Measurements from ENCODE around the gene NRN1L. TPM values are rescaled to one million over a fixed set of nuclear protein-coding genes. Genes with fewer than 3 reads are reported as not detected.

The NRN1L gene
- total RNA-seq, 2 experiments from 2014 or later: 0.45 to 0.99 TPM

DNA sequence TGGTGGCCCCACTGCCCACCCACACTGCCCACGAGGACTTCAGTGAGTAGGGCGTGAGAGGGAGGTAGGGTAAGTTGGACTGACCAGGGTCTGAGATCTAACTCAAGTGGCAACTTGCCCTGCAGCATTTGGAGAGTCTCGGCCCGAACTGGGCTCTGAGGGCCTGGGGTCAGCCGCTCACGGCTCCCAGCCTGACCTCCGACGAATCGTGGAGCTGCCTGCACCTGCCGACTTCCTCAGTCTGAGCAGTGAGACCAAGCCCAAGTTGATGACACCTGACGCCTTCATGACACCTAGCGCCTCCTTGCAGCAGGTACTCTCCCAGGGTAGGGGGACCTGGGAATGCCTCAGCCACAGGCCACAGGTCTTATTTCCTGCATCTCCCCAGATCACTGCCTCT is 5.2 kb upstream of the NRN1L start:
- Mint-ChIP-seq H3K9me3 (ENCODE audit: low read depth) (no peaks in the 10 kb centered on the region), H3K4me3 (no peak overlapping the region), H3K27ac (no peak overlapping the region), H3K27me3 (no peaks in the 10 kb centered on the region), H3K4me1 (peaks cover 17% of the 10 kb centered on the region), H3K36me3 (peaks cover 45% of the 10 kb centered on the region)
- no peak for ATAC-seq
- CTCF ChIA-PET: interaction anchor here (1.1 to 1.5 kb wide), 3 partner anchors 9 to 63 kb away, joined by 3 to 6 read pairs (median 4); no protein-coding TSS in a partner anchor
- DNase-seq: no peak

DNA sequence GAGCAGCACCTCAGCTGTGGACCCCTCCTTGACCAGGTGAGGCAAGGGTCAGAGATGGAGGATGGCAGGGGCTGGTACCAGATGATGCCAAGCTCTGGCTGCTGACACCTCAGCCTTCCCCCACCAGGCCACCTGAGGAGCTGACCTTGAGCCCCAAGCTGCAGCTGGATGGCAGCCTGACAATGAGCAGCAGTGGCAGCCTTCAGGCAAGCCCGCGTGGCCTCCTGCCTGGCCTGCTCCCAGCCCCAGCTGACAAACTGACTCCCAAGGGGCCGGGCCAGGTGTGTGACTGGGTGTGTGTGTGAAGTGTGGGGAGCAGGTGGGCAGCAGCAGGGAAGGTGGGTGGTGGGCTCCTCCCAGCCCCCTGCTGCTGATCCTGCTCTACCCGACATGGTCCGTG is 4.7 kb upstream of the NRN1L start:
- Mint-ChIP-seq H3K36me3 (peaks cover 46% of the 10 kb centered on the region), H3K4me3 (no peak overlapping the region), H3K27ac (no peak overlapping the region), H3K27me3 (no peaks in the 10 kb centered on the region), H3K9me3 (ENCODE audit: low read depth) (no peaks in the 10 kb centered on the region), H3K4me1 (peaks cover 12% of the 10 kb centered on the region)
- no peak for ATAC-seq
- DNase-seq: no peak
- CTCF ChIA-PET: interaction anchor here (1.1 to 1.2 kb wide), 2 partner anchors 9 to 63 kb away, joined by 3 to 4 read pairs; no protein-coding TSS in a partner anchor

DNA sequence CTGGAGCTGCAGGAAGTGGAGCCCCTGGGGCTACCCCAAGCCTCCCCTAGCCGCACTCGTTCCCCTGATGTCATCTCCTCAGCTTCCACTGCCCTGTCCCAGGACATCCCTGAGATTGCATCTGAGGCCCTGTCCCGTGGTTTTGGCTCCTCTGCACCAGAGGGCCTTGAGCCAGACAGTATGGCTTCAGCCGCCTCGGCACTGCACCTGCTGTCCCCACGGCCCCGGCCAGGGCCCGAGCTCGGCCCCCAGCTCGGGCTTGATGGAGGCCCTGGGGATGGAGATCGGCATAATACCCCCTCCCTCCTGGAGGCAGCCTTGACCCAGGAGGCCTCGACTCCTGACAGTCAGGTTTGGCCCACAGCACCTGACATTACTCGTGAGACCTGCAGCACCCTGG is 4.1 kb upstream of the NRN1L start:
- Mint-ChIP-seq H3K36me3 (peaks cover 46% of the 10 kb centered on the region), H3K9me3 (ENCODE audit: low read depth) (no peaks in the 10 kb centered on the region), H3K27me3 (no peaks in the 10 kb centered on the region), H3K4me1 (peaks cover 6% of the 10 kb centered on the region), H3K4me3 (no peak overlapping the region), H3K27ac (no peak overlapping the region)
- CTCF ChIA-PET: interaction anchor here (1.1 to 3.9 kb wide), 2 partner anchors 47 to 208 kb away, joined by 3 to 38 read pairs; no protein-coding TSS in a partner anchor
- ATAC-seq: no peak
- DNase-seq: no peak

DNA sequence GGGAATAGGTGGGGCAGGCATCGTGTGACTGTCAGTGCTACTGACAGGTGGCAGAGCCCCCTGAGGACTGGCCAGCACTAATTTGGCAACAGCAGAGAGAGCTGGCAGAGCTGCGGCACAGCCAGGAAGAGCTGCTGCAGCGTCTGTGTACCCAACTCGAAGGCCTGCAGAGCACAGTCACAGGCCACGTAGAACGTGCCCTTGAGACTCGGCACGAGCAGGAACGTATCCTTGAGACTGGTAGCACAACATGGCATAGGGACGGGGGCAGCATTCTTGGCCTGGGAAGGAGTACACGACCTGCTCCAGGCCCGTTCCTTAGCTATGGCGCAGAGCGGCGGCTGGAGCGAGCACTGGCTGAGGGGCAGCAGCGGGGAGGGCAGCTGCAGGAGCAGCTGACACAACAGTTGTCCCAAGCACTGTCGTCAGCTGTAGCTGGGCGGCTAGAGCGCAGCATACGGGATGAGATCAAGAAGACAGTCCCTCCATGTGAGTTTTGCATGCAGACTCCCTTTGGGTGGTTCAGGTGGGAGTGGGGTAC is 3.0 kb upstream of the NRN1L start:
- peaks cover 40% of the 10 kb centered on the region for H3K36me3 Mint-ChIP-seq
- ATAC-seq (no peak), DNase-seq (no peak)
- no peak overlapping the region for H3K4me3 Mint-ChIP-seq
- H3K4me1 Mint-ChIP-seq: no peaks in the 10 kb centered on the region
- CTCF ChIA-PET: interaction anchor here (0.7 to 3.9 kb wide), 11 partner anchors 8 to 209 kb away, joined by 3 to 38 read pairs (median 7); partner anchors contain the start of gene EDC4
- no peaks in the 10 kb centered on the region for H3K9me3 Mint-ChIP-seq (ENCODE audit: low read depth)
- H3K27me3 Mint-ChIP-seq: no peaks in the 10 kb centered on the region
- no peak overlapping the region for H3K27ac Mint-ChIP-seq

DNA sequence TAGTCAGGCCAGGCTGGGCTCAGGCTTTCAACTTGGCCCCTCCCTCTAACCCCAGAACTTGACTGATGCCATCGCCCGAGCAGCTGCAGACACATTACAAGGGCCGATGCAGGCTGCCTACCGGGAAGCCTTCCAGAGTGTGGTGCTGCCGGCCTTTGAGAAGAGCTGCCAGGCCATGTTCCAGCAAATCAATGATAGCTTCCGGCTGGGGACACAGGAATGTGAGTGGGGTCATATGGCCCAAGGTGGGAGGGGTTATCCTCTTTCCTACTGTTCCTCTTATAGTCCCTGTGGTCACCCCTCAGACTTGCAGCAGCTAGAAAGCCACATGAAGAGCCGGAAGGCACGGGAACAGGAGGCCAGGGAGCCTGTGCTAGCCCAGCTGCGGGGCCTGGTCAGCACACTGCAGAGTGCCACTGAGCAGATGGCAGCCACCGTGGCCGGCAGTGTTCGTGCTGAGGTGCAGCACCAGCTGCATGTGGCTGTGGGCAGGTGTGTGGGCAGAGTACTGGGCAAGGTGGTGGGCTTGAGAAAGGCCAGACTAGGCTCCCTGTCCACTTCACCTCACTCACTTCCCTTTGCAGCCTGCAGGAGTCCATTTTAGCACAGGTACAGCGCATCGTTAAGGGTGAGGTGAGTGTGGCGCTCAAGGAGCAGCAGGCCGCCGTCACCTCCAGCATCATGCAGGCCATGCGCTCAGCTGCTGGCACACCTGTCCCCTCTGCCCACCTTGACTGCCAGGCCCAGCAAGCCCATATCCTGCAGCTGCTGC is 2.1 kb upstream of the NRN1L start:
- H3K9me3 Mint-ChIP-seq (ENCODE audit: low read depth): no peaks in the 10 kb centered on the region
- ATAC-seq (no peak), DNase-seq (no peak)
- no peaks in the 10 kb centered on the region for H3K4me1 Mint-ChIP-seq
- peaks cover 32% of the 10 kb centered on the region for H3K36me3 Mint-ChIP-seq
- no peak overlapping the region for H3K4me3 Mint-ChIP-seq
- no peaks in the 10 kb centered on the region for H3K27me3 Mint-ChIP-seq
- CTCF ChIA-PET: interaction anchor here (1.1 to 3.9 kb wide), 19 partner anchors 8 to 210 kb away, joined by 3 to 38 read pairs (median 10); partner anchors contain the start of genes EDC4, PSKH1 and PSMB10
- no peak overlapping the region for H3K27ac Mint-ChIP-seq

DNA sequence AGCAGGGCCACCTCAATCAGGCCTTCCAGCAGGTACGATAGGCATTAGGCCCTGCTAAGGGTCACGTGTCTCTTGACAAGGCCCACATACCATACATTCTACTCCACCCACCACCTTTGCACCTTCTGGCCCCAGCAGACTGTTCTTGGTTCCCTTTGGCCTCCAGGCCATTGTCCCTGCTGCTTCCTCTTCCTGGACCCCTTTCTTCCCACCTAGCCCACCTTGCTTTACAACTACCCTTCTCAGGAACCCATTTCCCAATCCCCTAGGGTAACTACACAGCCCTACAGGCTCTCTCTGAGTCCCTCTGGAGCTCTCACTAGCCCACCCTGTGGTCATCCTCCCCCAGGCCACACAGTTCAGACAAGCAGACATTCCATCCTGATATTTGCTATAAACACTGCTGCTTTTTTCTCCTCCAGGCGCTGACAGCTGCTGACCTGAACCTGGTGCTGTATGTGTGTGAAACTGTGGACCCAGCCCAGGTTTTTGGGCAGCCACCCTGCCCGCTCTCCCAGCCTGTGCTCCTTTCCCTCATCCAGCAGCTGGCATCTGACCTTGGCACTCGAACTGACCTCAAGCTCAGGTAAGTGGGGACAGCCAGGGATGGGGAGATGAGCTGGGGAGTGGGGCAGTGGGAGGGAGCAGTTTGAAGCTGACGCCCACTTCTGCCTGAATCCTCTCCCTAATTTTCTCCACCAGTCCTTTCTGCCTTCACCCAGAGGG is 1.4 kb upstream of the NRN1L start:
- Mint-ChIP-seq H3K9me3 (ENCODE audit: low read depth) (no peaks in the 10 kb centered on the region), H3K4me1 (no peaks in the 10 kb centered on the region), H3K36me3 (peaks cover 28% of the 10 kb centered on the region), H3K27me3 (no peaks in the 10 kb centered on the region), H3K27ac (peak overlapping the region; percentile 46), H3K4me3 (no peak overlapping the region)
- peak; percentile 8 for ATAC-seq
- CTCF ChIA-PET: interaction anchor here (0.9 to 3.9 kb wide), 39 partner anchors 9 to 211 kb away, joined by 3 to 38 read pairs (median 6); partner anchors contain the start of genes CTRL, EDC4, NFATC3 and NUTF2
- DNase-seq: no peak

DNA sequence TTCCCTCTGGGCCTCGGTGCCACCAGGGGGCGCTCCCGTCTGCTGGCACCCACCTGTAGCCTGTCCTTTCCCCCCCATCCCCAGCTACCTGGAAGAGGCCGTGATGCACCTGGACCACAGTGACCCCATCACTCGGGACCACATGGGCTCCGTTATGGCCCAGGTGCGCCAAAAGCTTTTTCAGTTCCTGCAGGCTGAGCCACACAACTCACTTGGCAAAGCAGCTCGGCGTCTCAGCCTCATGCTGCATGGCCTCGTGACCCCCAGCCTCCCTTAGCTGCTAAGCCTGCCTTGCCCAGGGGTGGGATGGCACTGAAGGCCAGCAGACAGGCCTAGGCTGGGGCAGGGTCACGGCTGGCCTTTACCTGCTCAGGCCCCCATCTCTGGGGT is 818 bp upstream of the NRN1L start:
- peak; percentile 84 for ATAC-seq
- Mint-ChIP-seq H3K4me1 (no peaks in the 10 kb centered on the region), H3K9me3 (ENCODE audit: low read depth) (no peaks in the 10 kb centered on the region), H3K27ac (peak overlapping the region; percentile 46), H3K27me3 (no peaks in the 10 kb centered on the region), H3K4me3 (no peak overlapping the region), H3K36me3 (peaks cover 24% of the 10 kb centered on the region)
- peak; percentile 73 for DNase-seq
- CTCF ChIA-PET: interaction anchor here (0.8 to 3.9 kb wide), 39 partner anchors 9 to 211 kb away, joined by 3 to 38 read pairs (median 5); partner anchors contain the start of genes CTRL, EDC4, NFATC3 and NUTF2

DNA sequence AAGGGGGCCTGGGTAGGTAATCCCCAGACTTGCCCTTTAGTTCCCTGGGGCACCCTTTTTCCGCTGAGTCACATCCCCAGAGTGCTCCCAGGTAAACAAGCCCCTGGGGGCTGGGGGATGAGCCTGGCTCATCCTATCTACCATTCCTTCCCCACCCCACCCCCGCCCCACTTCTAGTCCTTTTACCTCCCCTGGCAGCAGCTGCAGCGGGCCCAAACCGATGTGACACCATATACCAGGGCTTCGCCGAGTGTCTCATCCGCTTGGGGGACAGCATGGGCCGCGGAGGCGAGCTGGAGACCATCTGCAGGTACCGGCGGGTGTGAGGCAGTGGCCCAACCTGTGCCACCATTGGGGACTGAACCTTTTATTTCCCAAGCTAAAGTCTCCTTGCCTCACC is 860 bp downstream of the NRN1L start:
- CTCF ChIA-PET: interaction anchor here (0.6 to 1.5 kb wide), 9 partner anchors 22 to 392 kb away, joined by 3 to 5 read pairs (median 3); partner anchors contain the start of gene PSMB10
- peaks cover 13% of the 10 kb centered on the region for H3K36me3 Mint-ChIP-seq
- ATAC-seq (no peak), DNase-seq (no peak)
- no peaks in the 10 kb centered on the region for H3K4me1 Mint-ChIP-seq
- no peaks in the 10 kb centered on the region for H3K27me3 Mint-ChIP-seq
- H3K4me3 Mint-ChIP-seq: no peak overlapping the region
- no peaks in the 10 kb centered on the region for H3K9me3 Mint-ChIP-seq (ENCODE audit: low read depth)
- no peak overlapping the region for H3K27ac Mint-ChIP-seq

DNA sequence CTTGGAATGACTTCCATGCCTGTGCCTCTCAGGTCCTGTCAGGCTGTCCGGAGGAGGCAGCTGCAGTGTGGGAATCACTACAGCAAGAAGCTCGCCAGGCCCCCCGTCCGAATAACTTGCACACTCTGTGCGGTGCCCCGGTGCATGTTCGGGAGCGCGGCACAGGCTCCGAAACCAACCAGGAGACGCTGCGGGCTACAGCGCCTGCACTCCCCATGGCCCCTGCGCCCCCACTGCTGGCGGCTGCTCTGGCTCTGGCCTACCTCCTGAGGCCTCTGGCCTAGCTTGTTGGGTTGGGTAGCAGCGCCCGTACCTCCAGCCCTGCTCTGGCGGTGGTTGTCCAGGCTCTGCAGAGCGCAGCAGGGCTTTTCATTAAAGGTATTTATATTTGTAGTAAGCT is 1.3 kb downstream of the NRN1L start:
- no peaks in the 10 kb centered on the region for H3K9me3 Mint-ChIP-seq (ENCODE audit: low read depth)
- H3K4me3 Mint-ChIP-seq: no peak overlapping the region
- no peaks in the 10 kb centered on the region for H3K4me1 Mint-ChIP-seq
- H3K27ac Mint-ChIP-seq: no peak overlapping the region
- no peak for DNase-seq
- peaks cover 13% of the 10 kb centered on the region for H3K36me3 Mint-ChIP-seq
- H3K27me3 Mint-ChIP-seq: no peaks in the 10 kb centered on the region
- no peak for ATAC-seq
- CTCF ChIA-PET: interaction anchor here (0.6 to 1.5 kb wide), 11 partner anchors 22 to 392 kb away, joined by 3 to 5 read pairs (median 3); partner anchors contain the start of gene PSMB10

DNA sequence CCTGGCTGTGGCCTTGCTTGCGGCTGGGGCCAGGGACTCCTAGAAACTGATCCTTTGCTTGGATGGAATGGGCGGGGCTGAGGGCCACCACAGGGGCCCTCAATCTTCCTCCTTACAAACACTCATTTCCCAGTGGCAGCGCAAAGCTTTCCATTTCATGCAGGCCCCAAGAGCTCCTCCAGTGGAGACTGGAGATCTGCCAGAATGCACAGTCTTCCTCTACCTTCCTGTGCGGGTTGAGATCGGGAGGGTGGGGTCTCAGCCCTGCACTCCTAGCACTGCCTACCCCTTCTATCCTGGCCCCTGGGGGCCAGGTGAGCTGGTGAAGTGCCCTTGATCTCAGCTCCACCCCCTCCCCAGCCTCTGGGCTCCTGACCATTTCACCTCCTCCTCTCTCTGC is 1.7 kb downstream of the NRN1L start:
- no peaks in the 10 kb centered on the region for H3K9me3 Mint-ChIP-seq (ENCODE audit: low read depth)
- H3K27ac Mint-ChIP-seq: no peak overlapping the region
- H3K27me3 Mint-ChIP-seq: no peaks in the 10 kb centered on the region
- DNase-seq: no peak
- no peaks in the 10 kb centered on the region for H3K4me1 Mint-ChIP-seq
- CTCF ChIA-PET: interaction anchor here (0.8 to 1.7 kb wide), 11 partner anchors 23 to 365 kb away, joined by 3 to 5 read pairs (median 3); partner anchors contain the start of gene PSMB10
- peaks cover 13% of the 10 kb centered on the region for H3K36me3 Mint-ChIP-seq
- H3K4me3 Mint-ChIP-seq: no peak overlapping the region
- no peak for ATAC-seq

DNA sequence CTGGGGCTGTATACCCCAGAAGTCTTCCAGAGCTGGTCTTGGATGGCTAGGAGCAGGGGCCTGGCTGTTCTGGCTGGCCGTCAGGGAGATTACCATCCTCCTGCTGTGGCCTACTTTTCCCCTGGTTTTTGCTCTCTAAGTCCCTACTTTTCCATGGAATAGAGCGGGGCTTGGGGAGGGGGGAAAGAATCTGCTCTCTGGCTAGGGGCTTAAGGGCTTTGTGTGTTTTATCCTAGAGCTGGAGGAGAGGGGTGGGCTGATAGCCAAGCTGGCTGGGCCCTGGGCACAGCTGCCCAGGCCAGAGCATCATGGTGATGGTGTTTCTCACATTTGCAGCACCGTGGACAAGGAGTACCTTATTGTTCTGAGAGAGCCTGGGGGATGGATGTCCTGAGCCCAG is 3.6 kb downstream of the NRN1L start:
- Mint-ChIP-seq H3K27me3 (no peaks in the 10 kb centered on the region), H3K27ac (no peak overlapping the region), H3K4me3 (no peak overlapping the region), H3K36me3 (peaks cover 9% of the 10 kb centered on the region), H3K9me3 (ENCODE audit: low read depth) (no peaks in the 10 kb centered on the region), H3K4me1 (peaks cover 7% of the 10 kb centered on the region)
- DNase-seq (no peak), ATAC-seq (no peak)
- CTCF ChIA-PET: interaction anchor here (1.0 to 2.2 kb wide), 3 partner anchors 8 to 367 kb away, joined by 3 to 15 read pairs (median 3); no protein-coding TSS in a partner anchor

DNA sequence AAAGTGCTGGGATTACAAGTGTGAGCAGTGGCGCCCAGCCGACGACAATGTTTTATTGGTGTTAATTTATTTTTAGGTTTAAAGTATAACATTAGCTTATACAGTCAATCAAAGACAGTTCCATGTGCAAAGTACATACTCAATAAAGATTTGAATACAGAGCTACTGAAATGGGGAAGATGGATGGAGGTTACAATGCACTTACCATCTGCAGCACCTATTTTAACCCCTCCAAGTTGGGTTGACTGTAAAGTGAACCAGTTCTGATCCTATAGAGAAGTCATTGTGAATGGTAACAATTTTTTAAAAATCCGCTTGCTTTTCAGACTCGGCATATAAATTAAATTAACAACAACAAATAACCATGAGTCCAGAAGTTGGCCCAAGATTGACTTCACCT is 7.7 kb downstream of the NRN1L start:
- H3K27ac Mint-ChIP-seq: peak overlapping the region; percentile 84
- H3K27me3 Mint-ChIP-seq: no peaks in the 10 kb centered on the region
- peaks cover 22% of the 10 kb centered on the region for H3K4me1 Mint-ChIP-seq
- CTCF ChIA-PET: interaction anchor here (0.9 to 3.5 kb wide), 8 partner anchors 9 to 148 kb away, joined by 3 to 18 read pairs (median 3); partner anchors contain the start of genes DDX28 and DUS2
- H3K36me3 Mint-ChIP-seq: peaks cover 2% of the 10 kb centered on the region
- ATAC-seq: no peak
- peak overlapping the region; percentile 95 for H3K4me3 Mint-ChIP-seq
- DNase-seq: no peak
- no peaks in the 10 kb centered on the region for H3K9me3 Mint-ChIP-seq (ENCODE audit: low read depth)
